ENCODE measurements around the gene ADAMTS4. TPM values are rescaled to one million over a fixed set of nuclear protein-coding genes. Genes with fewer than 3 reads are reported as not detected.
A peak's percentile ranks its signal among the peaks of the same experiment; 100 is the strongest.

ADAMTS4 gene
- total RNA-seq, 2 experiments from 2014 or later, result 0.28 to 0.60 TPM

GRCh38 chr1:161158316-161159010 lies 40.4 kb downstream of the ADAMTS4 start:
- ChIA-PET CTCF (interaction anchor here (1.0 kb wide), 1 partner anchor 67 kb away, joined by 3 read pairs; the partner anchor contains the start of gene TOMM40L), POLR2A (interaction anchor here (0.7 to 2.7 kb wide), 7 partner anchors 8 to 113 kb away, joined by 3 to 12 read pairs (median 4); partner anchors contain the start of genes DEDD, NDUFS2, PPOX and USF1)
- Histone ChIP-seq H3K27me3 (ENCODE audit: control insufficient read depth in 1 of 2, insufficient read depth in 2 of 2, low read length in 2 of 2) (no peaks in the 10 kb centered on the region), H3K9me3 (ENCODE audit: control insufficient read depth in 1 of 2, insufficient read depth in 1 of 2, low read length in 2 of 2) (no peaks in the 10 kb centered on the region), H3K4me3 (ENCODE audit: low read length) (peak overlapping the region; percentile 98), H3K4me1 (ENCODE audit: insufficient read depth, low read length) (peaks cover 47% of the 10 kb centered on the region), H3K27ac (ENCODE audit: low read depth in 1 of 2, low read length in 2 of 2) (peak overlapping the region; percentile 70 to 91), H3K36me3 (ENCODE audit: insufficient read depth, low read length) (peaks cover 36% of the 10 kb centered on the region)
- ATAC-seq (ENCODE audit: poor library complexity), result no peak
- Mint-ChIP-seq H3K27me3 (no peaks in the 10 kb centered on the region), H3K27ac (peak overlapping the region; percentile 86), H3K36me3 (ENCODE audit: low read depth) (peaks cover 70% of the 10 kb centered on the region), H3K9me3 (no peaks in the 10 kb centered on the region), H3K4me1 (ENCODE audit: low read depth) (peaks cover 80% of the 10 kb centered on the region), H3K4me3 (peak overlapping the region; percentile 93)
- intact Hi-C loops (cut with DNase I, micrococcal nuclease), result loop anchor here in 1 of 2 experiments (5.0 to 10.0 kb wide), 3 partner anchors 91 to 814 kb away; partner anchors contain the start of genes ARHGAP30, COPA and NCSTN
- no peak for TF ChIP-seq CTCF (IDR thresholded peaks at IDR 0.05)
- no peak for DNase-seq

- Histone ChIP-seq H3K9me3 (ENCODE audit: control insufficient read depth in 1 of 2, insufficient read depth in 1 of 2, low read length in 2 of 2) (no peaks in the 10 kb centered on the region), H3K27ac (ENCODE audit: low read depth in 1 of 2, low read length in 2 of 2) (no peak overlapping the region), H3K4me3 (ENCODE audit: low read length) (no peak overlapping the region), H3K4me1 (ENCODE audit: insufficient read depth, low read length) (peaks cover 50% of the 10 kb centered on the region), H3K36me3 (ENCODE audit: insufficient read depth, low read length) (peaks cover 31% of the 10 kb centered on the region), H3K27me3 (ENCODE audit: control insufficient read depth in 1 of 2, insufficient read depth in 2 of 2, low read length in 2 of 2) (no peaks in the 10 kb centered on the region)
- Mint-ChIP-seq H3K4me1 (ENCODE audit: low read depth) (peaks cover 75% of the 10 kb centered on the region), H3K4me3 (peak overlapping the region; percentile 93), H3K36me3 (ENCODE audit: low read depth) (peaks cover 64% of the 10 kb centered on the region), H3K27ac (peak overlapping the region; percentile 86), H3K27me3 (no peaks in the 10 kb centered on the region), H3K9me3 (no peaks in the 10 kb centered on the region)
- ATAC-seq (ENCODE audit: poor library complexity), result no peak
- ChIA-PET POLR2A (interaction anchor here (0.7 to 2.7 kb wide), 7 partner anchors 8 to 112 kb away, joined by 3 to 12 read pairs (median 4); partner anchors contain the start of genes NDUFS2, PPOX and USF1), CTCF (interaction anchor here (1.0 to 1.1 kb wide), 2 partner anchors 8 to 68 kb away, joined by 3 to 5 read pairs; partner anchors contain the start of genes PPOX and TOMM40L)
- no peak for TF ChIP-seq CTCF (IDR thresholded peaks at IDR 0.05)
- intact Hi-C loops (cut with DNase I, micrococcal nuclease), result loop anchor here in 1 of 2 experiments (5.0 to 10.0 kb wide), 3 partner anchors 91 to 813 kb away; partner anchors contain the start of genes ARHGAP30, COPA and NCSTN
- DNase-seq, result no peak
These were observed 41.0 kb downstream of the ADAMTS4 start for GRCh38 chr1:161157867-161158266.

- intact Hi-C loops (cut with DNase I, micrococcal nuclease), result loop anchor here (1.0 to 10.0 kb wide), 4 partner anchors 22 to 809 kb away; partner anchors contain the start of genes DEDD (in 2 of the 2), NIT1 (in 2 of the 2), PFDN2 (in 2 of the 2) and COPA (in 1 of the 2)
- peaks cover 16% of the 10 kb centered on the region for H3K36me3 ChIP-seq (ENCODE audit: insufficient read depth, low read length)
- peaks cover 42% of the 10 kb centered on the region for H3K4me1 Mint-ChIP-seq (ENCODE audit: low read depth)
- H3K36me3 Mint-ChIP-seq (ENCODE audit: low read depth), result peaks cover 40% of the 10 kb centered on the region
- peak within 1 kb of the TSS; percentile 97 for H3K4me3 ChIP-seq (ENCODE audit: low read length)
- TF ChIP-seq CTCF (IDR thresholded peaks at IDR 0.05), result no peak
- POLR2A ChIA-PET, result interaction anchor here (0.7 to 4.1 kb wide), 24 partner anchors 12 to 891 kb away, joined by 3 to 37 read pairs (median 5); partner anchors contain the start of genes ARHGAP30, B4GALT3, DCAF8 and DEDD
- no peaks in the 10 kb centered on the region for H3K27me3 ChIP-seq (ENCODE audit: control insufficient read depth in 1 of 2, insufficient read depth in 2 of 2, low read length in 2 of 2)
- H3K9me3 ChIP-seq (ENCODE audit: control insufficient read depth in 1 of 2, insufficient read depth in 1 of 2, low read length in 2 of 2), result no peaks in the 10 kb centered on the region
- DNase-seq (peak; percentile 67 to 96 (median 76)), ATAC-seq (ENCODE audit: poor library complexity) (peak; percentile 91)
- H3K27ac Mint-ChIP-seq, result peak within 1 kb of the TSS; percentile 99
- H3K4me1 ChIP-seq (ENCODE audit: insufficient read depth, low read length), result peaks cover 19% of the 10 kb centered on the region
- no peaks in the 10 kb centered on the region for H3K9me3 Mint-ChIP-seq
- CTCF ChIA-PET, result interaction anchor here (1.1 to 2.8 kb wide), 5 partner anchors 13 to 112 kb away, joined by 3 to 12 read pairs (median 5); partner anchors contain the start of genes DEDD, NDUFS2, PPOX and TOMM40L
- H3K27ac ChIP-seq (ENCODE audit: low read depth in 1 of 2, low read length in 2 of 2), result peak within 1 kb of the TSS; percentile 96 to 99
- H3K27me3 Mint-ChIP-seq, result no peaks in the 10 kb centered on the region
- peak within 1 kb of the TSS; percentile 98 for H3K4me3 Mint-ChIP-seq
These were observed 45.0 kb downstream of the ADAMTS4 start, which contains the start of gene UFC1 for GRCh38 chr1:161153682-161154337. UFC1 (plus strand) TSS chr1:161153978; CDS start chr1:161153998, 20 bp downstream.
